ENCODE results near the gene MPP4. TPM values are rescaled to one million over a fixed set of nuclear protein-coding genes. Genes with fewer than 3 reads are reported as not detected.

The MPP4 gene
- total and polyA plus RNA-seq, 4 donors: 0.02 to 0.25 (median 0.07) TPM; not detected in 1

DNA sequence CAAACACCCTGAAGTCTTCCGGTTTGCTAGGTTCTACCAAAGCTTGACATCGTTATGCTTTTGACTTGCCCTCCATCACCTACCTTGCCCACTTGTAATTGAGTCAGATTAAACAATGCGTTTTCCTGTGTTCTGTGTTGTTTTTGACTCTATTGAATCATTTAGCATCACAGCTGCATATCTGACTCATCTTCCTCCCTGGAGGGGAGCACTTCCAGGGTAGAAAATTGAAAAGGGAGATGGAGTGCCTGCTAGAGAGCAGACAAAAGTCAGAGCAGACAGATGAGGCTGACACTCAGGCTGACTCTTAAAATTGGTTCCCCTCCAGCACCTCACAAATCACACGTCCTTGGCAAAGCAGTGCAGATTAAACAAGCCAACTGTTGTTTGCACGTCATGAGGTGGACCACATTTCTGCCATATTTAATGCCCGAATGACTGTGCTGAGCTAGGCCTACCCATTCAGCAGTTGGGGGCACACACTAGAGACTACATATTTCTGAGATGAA, 2.2 kb downstream of the MPP4 start:
- Histone ChIP-seq H3K9ac (ENCODE audit: low read depth in 1 of 2, low read length in 2 of 2) (no peak overlapping the region), H3K27ac (ENCODE audit: low read depth in 1 of 2, low read length in 2 of 2) (no peak overlapping the region), H3K4me3 (ENCODE audit: low read depth in 1 of 3, low read length in 3 of 3) (no peak overlapping the region), H3K4me1 (ENCODE audit: control insufficient read depth in 4 of 4, insufficient read depth in 4 of 4, low read length in 3 of 4) (peaks cover 0 to 2% (median 0%) of the 10 kb centered on the region in 4 donors), H3K9me3 (ENCODE audit: control insufficient read depth in 4 of 4, low read length in 3 of 4) (no peaks in the 10 kb centered on the region), H3K27me3 (ENCODE audit: control insufficient read depth in 4 of 4, insufficient read depth in 4 of 4, low read length in 3 of 4) (no peaks in the 10 kb centered on the region), H3K36me3 (ENCODE audit: control insufficient read depth in 4 of 4, insufficient read depth in 3 of 4, low read depth in 1 of 4, low read length in 3 of 4) (peaks cover 0 to 6% (median 4%) of the 10 kb centered on the region in 4 donors)
- WGBS: 77% methylated on average over 6 of the region's 6 CpGs
- TF ChIP-seq EGR1 (IDR thresholded peaks at IDR 0.05; ENCODE audit: low read depth in 2 of 2): no peak
- no peak for TF ChIP-seq HNF4G (IDR thresholded peaks at IDR 0.05)
- no peak for TF ChIP-seq RXRA (IDR thresholded peaks at IDR 0.05)
- TF ChIP-seq SP1 (IDR thresholded peaks at IDR 0.05): no peak
- no peak for TF ChIP-seq FOXA2 (IDR thresholded peaks at IDR 0.05)
- TF ChIP-seq, protein P1, sequence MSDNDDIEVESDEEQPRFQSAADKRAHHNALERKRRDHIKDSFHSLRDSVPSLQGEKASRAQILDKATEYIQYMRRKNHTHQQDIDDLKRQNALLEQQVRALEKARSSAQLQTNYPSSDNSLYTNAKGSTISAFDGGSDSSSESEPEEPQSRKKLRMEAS (IDR thresholded peaks at IDR 0.05): no peak
- TF ChIP-seq, protein P2, sequence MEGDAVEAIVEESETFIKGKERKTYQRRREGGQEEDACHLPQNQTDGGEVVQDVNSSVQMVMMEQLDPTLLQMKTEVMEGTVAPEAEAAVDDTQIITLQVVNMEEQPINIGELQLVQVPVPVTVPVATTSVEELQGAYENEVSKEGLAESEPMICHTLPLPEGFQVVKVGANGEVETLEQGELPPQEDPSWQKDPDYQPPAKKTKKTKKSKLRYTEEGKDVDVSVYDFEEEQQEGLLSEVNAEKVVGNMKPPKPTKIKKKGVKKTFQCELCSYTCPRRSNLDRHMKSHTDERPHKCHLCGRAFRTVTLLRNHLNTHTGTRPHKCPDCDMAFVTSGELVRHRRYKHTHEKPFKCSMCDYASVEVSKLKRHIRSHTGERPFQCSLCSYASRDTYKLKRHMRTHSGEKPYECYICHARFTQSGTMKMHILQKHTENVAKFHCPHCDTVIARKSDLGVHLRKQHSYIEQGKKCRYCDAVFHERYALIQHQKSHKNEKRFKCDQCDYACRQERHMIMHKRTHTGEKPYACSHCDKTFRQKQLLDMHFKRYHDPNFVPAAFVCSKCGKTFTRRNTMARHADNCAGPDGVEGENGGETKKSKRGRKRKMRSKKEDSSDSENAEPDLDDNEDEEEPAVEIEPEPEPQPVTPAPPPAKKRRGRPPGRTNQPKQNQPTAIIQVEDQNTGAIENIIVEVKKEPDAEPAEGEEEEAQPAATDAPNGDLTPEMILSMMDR (IDR thresholded peaks at IDR 0.05; ENCODE audit: low read depth, low read length, missing input control): no peak
- TF ChIP-seq NR2F2 (IDR thresholded peaks at IDR 0.05): no peak
- no peak for TF ChIP-seq JUND (IDR thresholded peaks at IDR 0.05)
- no peak for TF ChIP-seq HNF4A (conservative IDR thresholded peaks at IDR 0.05)
- TF ChIP-seq, protein P3, sequence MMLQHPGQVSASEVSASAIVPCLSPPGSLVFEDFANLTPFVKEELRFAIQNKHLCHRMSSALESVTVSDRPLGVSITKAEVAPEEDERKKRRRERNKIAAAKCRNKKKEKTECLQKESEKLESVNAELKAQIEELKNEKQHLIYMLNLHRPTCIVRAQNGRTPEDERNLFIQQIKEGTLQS (IDR thresholded peaks at IDR 0.05): no peak
- TF ChIP-seq, protein P4, sequence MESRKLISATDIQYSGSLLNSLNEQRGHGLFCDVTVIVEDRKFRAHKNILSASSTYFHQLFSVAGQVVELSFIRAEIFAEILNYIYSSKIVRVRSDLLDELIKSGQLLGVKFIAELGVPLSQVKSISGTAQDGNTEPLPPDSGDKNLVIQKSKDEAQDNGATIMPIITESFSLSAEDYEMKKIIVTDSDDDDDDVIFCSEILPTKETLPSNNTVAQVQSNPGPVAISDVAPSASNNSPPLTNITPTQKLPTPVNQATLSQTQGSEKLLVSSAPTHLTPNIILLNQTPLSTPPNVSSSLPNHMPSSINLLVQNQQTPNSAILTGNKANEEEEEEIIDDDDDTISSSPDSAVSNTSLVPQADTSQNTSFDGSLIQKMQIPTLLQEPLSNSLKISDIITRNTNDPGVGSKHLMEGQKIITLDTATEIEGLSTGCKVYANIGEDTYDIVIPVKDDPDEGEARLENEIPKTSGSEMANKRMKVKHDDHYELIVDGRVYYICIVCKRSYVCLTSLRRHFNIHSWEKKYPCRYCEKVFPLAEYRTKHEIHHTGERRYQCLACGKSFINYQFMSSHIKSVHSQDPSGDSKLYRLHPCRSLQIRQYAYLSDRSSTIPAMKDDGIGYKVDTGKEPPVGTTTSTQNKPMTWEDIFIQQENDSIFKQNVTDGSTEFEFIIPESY (IDR thresholded peaks at IDR 0.05): no peak
- TF ChIP-seq GABPA (IDR thresholded peaks at IDR 0.05 in 1 of 2, conservative IDR thresholded peaks at IDR 0.05 in 1 of 2): no peak
- TF ChIP-seq FOXA1 (IDR thresholded peaks at IDR 0.05): no peak
- TF ChIP-seq, protein P5, sequence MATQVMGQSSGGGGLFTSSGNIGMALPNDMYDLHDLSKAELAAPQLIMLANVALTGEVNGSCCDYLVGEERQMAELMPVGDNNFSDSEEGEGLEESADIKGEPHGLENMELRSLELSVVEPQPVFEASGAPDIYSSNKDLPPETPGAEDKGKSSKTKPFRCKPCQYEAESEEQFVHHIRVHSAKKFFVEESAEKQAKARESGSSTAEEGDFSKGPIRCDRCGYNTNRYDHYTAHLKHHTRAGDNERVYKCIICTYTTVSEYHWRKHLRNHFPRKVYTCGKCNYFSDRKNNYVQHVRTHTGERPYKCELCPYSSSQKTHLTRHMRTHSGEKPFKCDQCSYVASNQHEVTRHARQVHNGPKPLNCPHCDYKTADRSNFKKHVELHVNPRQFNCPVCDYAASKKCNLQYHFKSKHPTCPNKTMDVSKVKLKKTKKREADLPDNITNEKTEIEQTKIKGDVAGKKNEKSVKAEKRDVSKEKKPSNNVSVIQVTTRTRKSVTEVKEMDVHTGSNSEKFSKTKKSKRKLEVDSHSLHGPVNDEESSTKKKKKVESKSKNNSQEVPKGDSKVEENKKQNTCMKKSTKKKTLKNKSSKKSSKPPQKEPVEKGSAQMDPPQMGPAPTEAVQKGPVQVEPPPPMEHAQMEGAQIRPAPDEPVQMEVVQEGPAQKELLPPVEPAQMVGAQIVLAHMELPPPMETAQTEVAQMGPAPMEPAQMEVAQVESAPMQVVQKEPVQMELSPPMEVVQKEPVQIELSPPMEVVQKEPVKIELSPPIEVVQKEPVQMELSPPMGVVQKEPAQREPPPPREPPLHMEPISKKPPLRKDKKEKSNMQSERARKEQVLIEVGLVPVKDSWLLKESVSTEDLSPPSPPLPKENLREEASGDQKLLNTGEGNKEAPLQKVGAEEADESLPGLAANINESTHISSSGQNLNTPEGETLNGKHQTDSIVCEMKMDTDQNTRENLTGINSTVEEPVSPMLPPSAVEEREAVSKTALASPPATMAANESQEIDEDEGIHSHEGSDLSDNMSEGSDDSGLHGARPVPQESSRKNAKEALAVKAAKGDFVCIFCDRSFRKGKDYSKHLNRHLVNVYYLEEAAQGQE (IDR thresholded peaks at IDR 0.05): no peak
- TF ChIP-seq RAD21 (IDR thresholded peaks at IDR 0.05): no peak
- no peak for TF ChIP-seq TAF1 (conservative IDR thresholded peaks at IDR 0.05)
- DNase-seq (ENCODE audit: low spot score): no peak

Data from liver (tissue), 9 donors.